Gastroesophageal sphincter (tissue), 4 donors: ENCODE measurements around the gene ZBTB42. TPM values are rescaled to one million over a fixed set of nuclear protein-coding genes. Genes with fewer than 3 reads are reported as not detected.
"Not testable (repeated sequence)": the region's sequence is repeated elsewhere in the genome, so short reads cannot be mapped to it uniquely, and the experiment has no call there.

Source experiments
- ATAC-seq: fragments of 150-250 bp; one replicate; pipeline ENCODE4 v1.9.1; 2016; ENCODE audit warnings: mild to moderate bottlenecking, moderate library complexity
- H3K27ac ChIP-seq, 4 donors: fragments of 200-600 bp; sonication (generic) in 3 of 4; 1 replicate in 3 of 4; 2 replicates in 1 of 4; pipeline ENCODE4 v1.5.1; 2016 to 2019
- H3K27me3 ChIP-seq: fragments of 200-600 bp; sonication (generic); one replicate; pipeline ENCODE4 v1.5.1; 2019
- H3K36me3 ChIP-seq, 2 donors: fragments of 200-600 bp; sonication (generic); one replicate each; pipeline ENCODE4 v1.5.1; 2019; ENCODE audit warnings: control low read depth in 1 of 2
- H3K4me1 ChIP-seq, 3 donors: fragments of 200-600 bp; sonication (generic); 1 replicate in 2 of 3; 2 replicates in 1 of 3; pipeline ENCODE4 v1.5.1; 2016 to 2019; ENCODE audit warnings: control low read depth in 2 of 3
- H3K4me3 ChIP-seq, 2 donors: fragments of 200-600 bp; sonication (generic); one replicate each; pipeline ENCODE4 v1.5.1; 2019; ENCODE audit warnings: mild to moderate bottlenecking in 1 of 2, moderate library complexity in 1 of 2
- H3K9me3 ChIP-seq, 3 donors: fragments of 200-600 bp; sonication (generic); one replicate each; pipeline ENCODE4 v1.5.1; 2017 to 2019; ENCODE audit warnings: control low read depth in 2 of 3
- EP300 ChIP-seq: sonication (generic); formaldehyde crosslinking; IDR thresholded peaks from one replicate; pipeline ENCODE4 v1.6.1; 2017; ENCODE audit warnings: antibody characterized with exemption, mild to moderate bottlenecking
- POLR2A ChIP-seq, 2 donors: fragments of 450-650 bp; IDR thresholded peaks; one replicate each; pipeline ENCODE4 v1.6.1; 2017; ENCODE audit warnings: antibody characterized with exemption in 2 of 2, mild to moderate bottlenecking in 2 of 2, moderate library complexity in 1 of 2
- POLR2AphosphoS5 ChIP-seq: sonication (generic); formaldehyde crosslinking; IDR thresholded peaks from one replicate; pipeline ENCODE4 v1.6.1; 2017; ENCODE audit warnings: antibody characterized with exemption
- whole genome bisulfite sequencing, 2 donors: methylation state at CpG; one replicate each; pipeline ENCODE4 v1.1.5; 2018; ENCODE audit warnings: low coverage in 1 of 2; 5-methylcytosine and 5-hydroxymethylcytosine counted together
- total RNA-seq, 4 donors: library from RNA; depleted of rRNA; stranded (reverse); fragments of >200 nt; gene quantifications; one replicate each; pipeline ENCODE4 v1.1.0, GENCODE V29; 2016
- TF ChIP-seq, protein P1 (sequence below), 4 experiments: fragments of 200-600 bp in 2 of 4; fragments of 450-650 bp in 2 of 4; sonication (generic) in 1 of 4; IDR thresholded peaks; one replicate each; pipeline ENCODE4 v1.5.1; 2017 to 2019; ENCODE audit warnings: antibody characterized with exemption in 4 of 4, mild to moderate bottlenecking in 2 of 4, moderate library complexity in 2 of 4

The ZBTB42 gene
- total RNA-seq, 4 donors from 2014 or later, result 2.0 to 4.8 (median 3.2) TPM

DNA sequence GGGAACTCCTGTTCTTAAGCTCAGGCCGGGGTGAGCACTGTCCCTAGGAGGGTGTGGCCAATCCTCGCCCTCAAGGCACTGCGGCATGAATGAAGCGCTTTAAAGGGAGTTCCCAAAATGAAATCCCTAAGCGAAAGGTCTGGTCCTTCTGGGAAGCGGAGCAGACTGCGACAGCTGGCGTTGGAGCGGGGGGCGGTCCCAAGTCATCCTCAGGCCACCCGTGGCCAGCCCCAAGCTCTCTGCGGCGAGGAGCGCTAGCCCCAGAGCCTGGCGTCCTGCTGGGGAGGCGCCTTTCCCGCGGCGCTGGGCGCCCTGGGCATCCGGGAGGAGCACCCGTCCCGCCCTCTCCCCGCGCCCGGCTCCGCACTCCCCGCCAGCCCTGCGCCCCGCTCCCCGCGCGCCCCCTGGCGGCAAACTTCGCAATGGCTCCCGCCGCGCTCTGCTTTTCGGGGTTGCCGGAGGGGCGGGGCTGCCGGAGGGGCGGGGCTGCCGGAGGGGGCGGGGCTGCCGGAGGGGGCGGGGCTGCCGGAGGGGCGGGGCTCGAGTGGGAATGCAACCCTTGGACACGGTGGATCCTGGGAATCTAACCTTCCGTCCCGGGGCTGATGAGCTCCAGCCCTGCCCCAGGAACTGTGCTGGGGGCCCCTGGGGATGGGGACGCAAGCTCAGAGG is 25.4 kb downstream of the ZBTB42 start:
- Histone ChIP-seq H3K9me3 (no peaks in the 10 kb centered on the region), H3K4me3 (peak overlapping the region; percentile 45 to 56), H3K27me3 (peaks cover 5% of the 10 kb centered on the region), H3K36me3 (no peaks in the 10 kb centered on the region), H3K27ac (peak overlapping the region in 2 of 4 donors; percentile 48 to 72), H3K4me1 (peaks cover 0 to 25% (median 13%) of the 10 kb centered on the region in 3 donors)
- peak; percentile 92 for ATAC-seq
- 3% methylated on average over 4 of the region's 54 CpGs; no CpG with 5 or more reads in 1 of the 2 donors for WGBS, 2 donors
- TF ChIP-seq EP300, result no peak
- TF ChIP-seq POLR2AphosphoS5, result peak; percentile 19
- TF ChIP-seq POLR2A (IDR thresholded peaks at IDR 0.05), result no peak
- TF ChIP-seq, protein P1, sequence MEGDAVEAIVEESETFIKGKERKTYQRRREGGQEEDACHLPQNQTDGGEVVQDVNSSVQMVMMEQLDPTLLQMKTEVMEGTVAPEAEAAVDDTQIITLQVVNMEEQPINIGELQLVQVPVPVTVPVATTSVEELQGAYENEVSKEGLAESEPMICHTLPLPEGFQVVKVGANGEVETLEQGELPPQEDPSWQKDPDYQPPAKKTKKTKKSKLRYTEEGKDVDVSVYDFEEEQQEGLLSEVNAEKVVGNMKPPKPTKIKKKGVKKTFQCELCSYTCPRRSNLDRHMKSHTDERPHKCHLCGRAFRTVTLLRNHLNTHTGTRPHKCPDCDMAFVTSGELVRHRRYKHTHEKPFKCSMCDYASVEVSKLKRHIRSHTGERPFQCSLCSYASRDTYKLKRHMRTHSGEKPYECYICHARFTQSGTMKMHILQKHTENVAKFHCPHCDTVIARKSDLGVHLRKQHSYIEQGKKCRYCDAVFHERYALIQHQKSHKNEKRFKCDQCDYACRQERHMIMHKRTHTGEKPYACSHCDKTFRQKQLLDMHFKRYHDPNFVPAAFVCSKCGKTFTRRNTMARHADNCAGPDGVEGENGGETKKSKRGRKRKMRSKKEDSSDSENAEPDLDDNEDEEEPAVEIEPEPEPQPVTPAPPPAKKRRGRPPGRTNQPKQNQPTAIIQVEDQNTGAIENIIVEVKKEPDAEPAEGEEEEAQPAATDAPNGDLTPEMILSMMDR (IDR thresholded peaks at IDR 0.05), result peak in 3 of 4 experiments; percentile 80 to 94 (median 86)

DNA sequence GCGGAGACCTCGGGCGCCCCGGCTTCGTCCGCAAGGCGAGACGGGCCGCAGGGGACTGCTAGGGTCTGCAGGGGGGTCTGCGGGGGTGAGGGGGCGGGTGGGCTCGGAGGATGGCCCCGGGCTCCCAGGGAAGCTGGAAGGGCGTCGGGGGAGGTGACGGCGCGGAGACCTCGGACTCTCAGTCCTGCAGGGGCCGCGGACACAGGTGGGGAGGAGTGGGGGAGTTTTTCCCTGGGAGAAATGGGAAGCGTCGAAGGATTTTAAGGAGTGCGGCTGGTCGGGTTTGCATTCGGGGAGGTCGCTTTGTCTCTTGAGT is 25.9 kb downstream of the ZBTB42 start:
- Histone ChIP-seq H3K36me3 (no peaks in the 10 kb centered on the region), H3K27ac (peak overlapping the region in 2 of 4 donors; percentile 22 to 57), H3K4me1 (peaks cover 0 to 25% (median 13%) of the 10 kb centered on the region in 3 donors), H3K9me3 (no peaks in the 10 kb centered on the region), H3K27me3 (peaks cover 5% of the 10 kb centered on the region), H3K4me3 (peak overlapping the region; percentile 45 to 56)
- TF ChIP-seq EP300 (no peak), POLR2AphosphoS5 (no peak), POLR2A (IDR thresholded peaks at IDR 0.05) (no peak)
- TF ChIP-seq, protein P1 (IDR thresholded peaks at IDR 0.05), result no peak
- no CpG with 5 or more reads among the region's 27 CpGs for WGBS, 2 donors
- no peak for ATAC-seq

DNA sequence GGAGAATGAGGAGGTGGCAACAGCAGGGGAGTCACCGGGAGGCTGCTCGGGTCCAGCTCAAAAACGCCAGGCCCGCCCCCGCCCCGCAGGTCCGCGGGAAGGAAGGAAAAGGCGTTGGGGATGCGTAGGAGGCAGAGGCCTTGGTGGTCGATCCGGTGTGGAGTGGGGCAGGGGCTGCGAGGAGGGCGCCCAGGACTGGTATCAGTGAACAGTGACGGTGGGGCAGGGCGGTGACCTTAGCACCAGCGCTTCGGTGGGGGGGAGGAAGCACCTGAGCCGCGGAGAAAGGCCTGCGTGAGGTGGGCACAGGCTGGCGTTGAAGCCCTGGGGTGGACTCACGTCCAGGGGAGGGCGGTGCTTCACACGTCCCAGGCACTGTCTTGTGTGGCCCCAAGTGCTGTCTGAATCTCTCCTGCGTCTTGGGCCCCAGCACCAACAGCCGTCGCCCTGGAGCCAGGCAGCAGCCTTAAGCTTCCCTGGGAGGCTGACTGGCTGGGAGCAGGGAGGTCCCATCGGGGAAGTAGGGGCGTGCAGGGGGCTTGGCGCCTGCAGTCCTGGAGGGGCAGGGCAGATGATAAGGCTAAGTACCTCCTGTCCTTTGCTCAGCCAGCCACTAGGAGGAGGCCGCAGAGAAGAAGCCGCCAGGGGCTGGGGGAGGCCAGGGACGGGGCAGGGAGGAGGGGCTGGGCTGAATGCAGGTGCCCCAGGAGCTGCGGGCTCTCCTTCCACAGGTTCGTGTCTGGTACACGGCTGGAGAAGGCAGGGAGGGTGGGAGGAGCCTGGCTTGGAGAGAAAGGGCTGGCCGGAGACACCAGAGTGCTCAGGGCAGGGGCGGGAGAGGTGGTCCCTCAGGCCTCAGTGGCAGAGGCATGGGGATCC is 26.5 kb downstream of the ZBTB42 start:
- Histone ChIP-seq H3K9me3 (no peaks in the 10 kb centered on the region), H3K4me1 (peaks cover 0 to 25% (median 13%) of the 10 kb centered on the region in 3 donors), H3K36me3 (no peaks in the 10 kb centered on the region), H3K27me3 (peaks cover 5% of the 10 kb centered on the region), H3K4me3 (peak overlapping the region; percentile 45 to 56), H3K27ac (peak overlapping the region in 2 of 4 donors; percentile 22 to 57)
- peak; percentile 11 for ATAC-seq
- 17 to 20% methylated on average over 5 to 7 of the region's 39 CpGs for WGBS, 2 donors
- TF ChIP-seq, protein P1 (IDR thresholded peaks at IDR 0.05), result peak in 2 of 4 experiments; percentile 44 to 48
- TF ChIP-seq EP300, result no peak

DNA sequence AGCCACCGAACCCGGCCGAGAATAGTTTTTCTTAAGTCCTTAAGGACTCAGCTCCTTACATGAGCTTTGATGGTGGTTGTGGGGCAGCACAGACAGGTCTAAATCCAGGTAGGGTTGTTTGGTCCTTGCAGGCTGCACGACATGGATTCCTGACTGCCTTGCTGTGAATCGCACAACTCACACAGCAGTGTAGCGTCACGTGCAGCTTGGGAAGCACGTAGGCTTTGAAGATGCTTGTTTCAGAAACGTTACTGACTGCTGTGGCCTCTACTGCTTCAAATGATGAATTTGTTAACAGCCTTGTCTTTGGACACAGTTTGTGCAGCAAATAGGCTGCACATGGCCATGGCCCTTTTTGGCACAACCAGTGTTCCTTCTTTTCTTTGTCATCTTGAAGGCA is 29.9 kb downstream of the ZBTB42 start:
- H3K27ac ChIP-seq, result no peak overlapping the region
- H3K4me3 ChIP-seq, result no peak overlapping the region
- WGBS, 2 donors, result 0 to 61% methylated on average over 1 to 5 of the region's 9 CpGs
- no peak for ATAC-seq
- TF ChIP-seq, protein P1 (IDR thresholded peaks at IDR 0.05), result no peak
- no peaks in the 10 kb centered on the region for H3K9me3 ChIP-seq
- no peaks in the 10 kb centered on the region for H3K36me3 ChIP-seq
- H3K27me3 ChIP-seq, result peaks cover 5% of the 10 kb centered on the region
- peaks cover 0 to 21% (median 11%) of the 10 kb centered on the region in 3 donors for H3K4me1 ChIP-seq

DNA sequence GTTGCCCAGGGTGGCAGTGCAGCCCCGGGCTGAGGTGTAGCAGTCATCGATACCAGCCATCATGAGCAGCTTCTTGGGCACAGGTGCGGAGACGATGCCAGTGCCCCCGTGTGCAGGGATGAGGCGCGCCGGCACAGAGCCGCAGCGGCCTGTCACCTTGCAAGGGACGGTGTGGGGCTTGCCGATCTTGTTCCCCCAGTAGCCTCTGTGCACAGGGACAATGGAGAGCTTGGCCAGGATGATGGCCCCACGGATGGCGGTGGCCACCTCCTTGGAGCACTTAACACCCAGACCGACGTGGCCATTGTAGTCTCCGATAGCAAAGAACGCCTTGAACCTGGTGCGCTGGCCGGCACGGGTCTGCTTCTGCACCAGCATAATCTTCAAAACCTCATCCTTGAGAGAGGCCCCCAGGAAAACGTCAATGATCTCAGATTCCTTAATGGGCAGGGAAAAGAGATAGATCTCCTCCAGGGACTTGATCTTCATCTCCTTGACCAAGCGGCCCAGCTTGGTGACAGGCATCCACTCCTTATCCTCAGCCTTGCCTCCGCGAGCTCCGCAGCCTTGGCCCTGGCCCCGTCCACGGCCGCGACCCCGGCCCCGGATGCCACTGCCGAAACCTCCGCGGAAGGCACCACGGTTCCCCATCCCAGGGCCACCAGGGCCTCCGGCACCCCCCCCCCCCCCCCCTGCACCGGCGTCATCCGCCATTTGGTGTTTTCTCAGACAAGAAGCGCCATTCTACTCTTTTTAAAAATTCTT is 35.5 kb downstream of the ZBTB42 start:
- ATAC-seq, H3K36me3 ChIP-seq, H3K27ac ChIP-seq, H3K9me3 ChIP-seq, H3K4me3 ChIP-seq, H3K27me3 ChIP-seq, H3K4me1 ChIP-seq: not testable (repeated sequence)
- 86% methylated on average over 1 of the region's 41 CpGs; no CpG with 5 or more reads in 1 of the 2 donors for WGBS, 2 donors
